Liver (tissue), 9 donors: ENCODE results near the gene PDK2. TPM values are rescaled to one million over a fixed set of nuclear protein-coding genes. Genes with fewer than 3 reads are reported as not detected.

Experiments used
- DNase-seq: peaks from one replicate; pipeline ENCODE4 v3.0.0-alpha.2; 2017; ENCODE audit warnings: low spot score
- H3K27ac ChIP-seq, 2 donors: one replicate each; pipeline ENCODE4 v1.7.0; 2013; ENCODE audit warnings: inconsistent platforms in 2 of 2, low read length in 2 of 2, control low read depth in 1 of 2, low read depth in 1 of 2, mild to moderate bottlenecking in 1 of 2
- H3K27me3 ChIP-seq, 4 donors: one replicate each; pipeline versions ENCODE4 v1.6.1 to v1.7.0; 2013; ENCODE audit warnings: low read length in 3 of 4, inconsistent platforms in 1 of 4, mild to moderate bottlenecking in 1 of 4, moderate library complexity in 1 of 4; ENCODE audit not compliant: control insufficient read depth in 4 of 4, insufficient read depth in 4 of 4
- H3K36me3 ChIP-seq, 4 donors: one replicate each; pipeline versions ENCODE4 v1.6.1 to v1.7.0; 2013; ENCODE audit warnings: low read length in 3 of 4, mild to moderate bottlenecking in 3 of 4, low read depth in 1 of 4, moderate library complexity in 1 of 4; ENCODE audit not compliant: control insufficient read depth in 4 of 4, insufficient read depth in 3 of 4
- H3K4me1 ChIP-seq, 4 donors: one replicate each; pipeline versions ENCODE4 v1.6.1 to v1.7.0; 2013; ENCODE audit warnings: low read length in 3 of 4, mild to moderate bottlenecking in 3 of 4, moderate library complexity in 1 of 4; ENCODE audit not compliant: control insufficient read depth in 4 of 4, insufficient read depth in 4 of 4
- H3K4me3 ChIP-seq, 3 donors: one replicate each; pipeline versions ENCODE4 v1.6.1 to v1.7.0; 2013; ENCODE audit warnings: low read length in 3 of 3, control low read depth in 1 of 3, low read depth in 1 of 3, mild to moderate bottlenecking in 1 of 3
- H3K9ac ChIP-seq, 2 donors: one replicate each; pipeline ENCODE4 v1.7.0; 2013; ENCODE audit warnings: low read length in 2 of 2, mild to moderate bottlenecking in 2 of 2, moderate library complexity in 2 of 2, control low read depth in 1 of 2, low read depth in 1 of 2
- H3K9me3 ChIP-seq, 4 donors: one replicate each; pipeline versions ENCODE4 v1.6.1 to v1.7.0; 2013; ENCODE audit warnings: low read length in 3 of 4; ENCODE audit not compliant: control insufficient read depth in 4 of 4
- CTCF ChIP-seq: fragments of 150-350 bp; IDR thresholded peaks from 2 replicates; pipeline ENCODE4 v1.5.1; 2017; ENCODE audit warnings: improper control_type of control experiment, low read depth, low read length; ENCODE audit not compliant: missing input control
- EGR1 ChIP-seq, 2 donors: IDR thresholded peaks; 2 replicates each; pipeline ENCODE4 v1.6.1; 2016 to 2018; ENCODE audit warnings: antibody characterized with exemption in 2 of 2, low read depth in 2 of 2
- FOXA2 ChIP-seq: IDR thresholded peaks from 2 replicates; pipeline ENCODE4 v1.6.1; 2016; ENCODE audit warnings: antibody characterized with exemption
- HNF4A ChIP-seq, 2 donors: conservative IDR thresholded peaks; 2 replicates each; pipeline ENCODE4 v1.6.1; 2016; ENCODE audit warnings: antibody characterized with exemption in 2 of 2, mild to moderate bottlenecking in 2 of 2
- HNF4G ChIP-seq: IDR thresholded peaks from 2 replicates; pipeline ENCODE4 v1.6.1; 2016; ENCODE audit warnings: antibody characterized with exemption
- JUND ChIP-seq, 2 donors: IDR thresholded peaks; 2 replicates each; pipeline ENCODE4 v1.6.1; 2016; ENCODE audit warnings: antibody characterized with exemption in 2 of 2
- NR2F2 ChIP-seq: IDR thresholded peaks from 2 replicates; pipeline ENCODE4 v1.6.1; 2016; ENCODE audit warnings: antibody characterized with exemption
- RXRA ChIP-seq, 2 donors: IDR thresholded peaks; 2 replicates each; pipeline ENCODE4 v1.6.1; 2017 to 2018; ENCODE audit warnings: antibody characterized with exemption in 2 of 2, mild to moderate bottlenecking in 1 of 2
- SP1 ChIP-seq: IDR thresholded peaks from 2 replicates; pipeline ENCODE4 v1.6.1; 2018; ENCODE audit warnings: antibody characterized with exemption, mild to moderate bottlenecking
- TAF1 ChIP-seq: conservative IDR thresholded peaks from 2 replicates; pipeline ENCODE4 v1.6.1; 2016; ENCODE audit warnings: antibody characterized with exemption, mild to moderate bottlenecking
- YY1 ChIP-seq: IDR thresholded peaks from 2 replicates; pipeline ENCODE4 v1.6.1; 2016; ENCODE audit warnings: antibody characterized with exemption, mild to moderate bottlenecking
- WGBS: extraction: QIAGEN DNeasy Blood & Tissue Kit; methylation state at CpG from one replicate; pipeline ENCODE4 v1.1.7; 2013; 5-methylcytosine and 5-hydroxymethylcytosine counted together
- polyA plus RNA-seq, 2 donors: library from polyadenylated mRNA; stranded (reverse) in 1 of 2; unstranded in 1 of 2; fragments of 200-250 nt in 1 of 2; fragments of >200 nt in 1 of 2; fragmentation: Nextera tagmentation in 1 of 2; extraction: Ambion mirVana in 1 of 2; gene quantifications; one replicate each; pipeline versions ENCODE4 v1.2.1 to v1.2.3, GENCODE V29; 2013 to 2015
- total RNA-seq, 2 donors: library from RNA; depleted of rRNA; stranded (reverse); fragments of >200 nt; gene quantifications; one replicate each; pipeline ENCODE4 v1.2.3, GENCODE V29; 2014
- TF ChIP-seq, protein P1 (sequence below): IDR thresholded peaks from 2 replicates; pipeline ENCODE4 v1.6.1; 2016; ENCODE audit warnings: antibody characterized with exemption
- TF ChIP-seq, protein P2 (sequence below): IDR thresholded peaks from 2 replicates; pipeline ENCODE4 v1.6.1; 2016; ENCODE audit warnings: antibody characterized with exemption
- TF ChIP-seq, protein P3 (sequence below): IDR thresholded peaks from 2 replicates; pipeline ENCODE4 v1.6.1; 2016; ENCODE audit warnings: antibody characterized with exemption, mild to moderate bottlenecking
- TF ChIP-seq, protein P4 (sequence below): IDR thresholded peaks from 2 replicates; pipeline ENCODE4 v1.6.1; 2016; ENCODE audit warnings: antibody characterized with exemption
- donor health status: healthy.
- donor health status: healthy.
- donor health status: healthy.
- donor health status: healthy.
- donor health status: healthy.

The PDK2 gene
- total and polyA plus RNA-seq, 4 donors = 8.6 to 36.6 (median 28.5) TPM

- H3K4me1 ChIP-seq = no peaks in the 10 kb centered on the region
- no peak for DNase-seq
- peaks cover 0 to 3% (median 0%) of the 10 kb centered on the region in 4 donors for H3K27me3 ChIP-seq
- no peak overlapping the region for H3K9ac ChIP-seq
- no peaks in the 10 kb centered on the region for H3K9me3 ChIP-seq
- no peak overlapping the region for H3K4me3 ChIP-seq
- no peaks in the 10 kb centered on the region for H3K36me3 ChIP-seq
- WGBS = 85% methylated on average over 2 of the region's 2 CpGs
- no peak overlapping the region for H3K27ac ChIP-seq
- TF ChIP-seq TAF1 (no peak), CTCF (no peak), RXRA (IDR thresholded peaks at IDR 0.05) (no peak), JUND (IDR thresholded peaks at IDR 0.05) (no peak), YY1 (no peak), HNF4A (conservative IDR thresholded peaks at IDR 0.05) (no peak)
- TF ChIP-seq, protein P1, sequence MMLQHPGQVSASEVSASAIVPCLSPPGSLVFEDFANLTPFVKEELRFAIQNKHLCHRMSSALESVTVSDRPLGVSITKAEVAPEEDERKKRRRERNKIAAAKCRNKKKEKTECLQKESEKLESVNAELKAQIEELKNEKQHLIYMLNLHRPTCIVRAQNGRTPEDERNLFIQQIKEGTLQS = no peak
- TF ChIP-seq, protein P2, sequence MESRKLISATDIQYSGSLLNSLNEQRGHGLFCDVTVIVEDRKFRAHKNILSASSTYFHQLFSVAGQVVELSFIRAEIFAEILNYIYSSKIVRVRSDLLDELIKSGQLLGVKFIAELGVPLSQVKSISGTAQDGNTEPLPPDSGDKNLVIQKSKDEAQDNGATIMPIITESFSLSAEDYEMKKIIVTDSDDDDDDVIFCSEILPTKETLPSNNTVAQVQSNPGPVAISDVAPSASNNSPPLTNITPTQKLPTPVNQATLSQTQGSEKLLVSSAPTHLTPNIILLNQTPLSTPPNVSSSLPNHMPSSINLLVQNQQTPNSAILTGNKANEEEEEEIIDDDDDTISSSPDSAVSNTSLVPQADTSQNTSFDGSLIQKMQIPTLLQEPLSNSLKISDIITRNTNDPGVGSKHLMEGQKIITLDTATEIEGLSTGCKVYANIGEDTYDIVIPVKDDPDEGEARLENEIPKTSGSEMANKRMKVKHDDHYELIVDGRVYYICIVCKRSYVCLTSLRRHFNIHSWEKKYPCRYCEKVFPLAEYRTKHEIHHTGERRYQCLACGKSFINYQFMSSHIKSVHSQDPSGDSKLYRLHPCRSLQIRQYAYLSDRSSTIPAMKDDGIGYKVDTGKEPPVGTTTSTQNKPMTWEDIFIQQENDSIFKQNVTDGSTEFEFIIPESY = no peak
Measured at GRCh38 chr17:50046179-50046578, 49.0 kb upstream of the PDK2 start.

GRCh38 chr17:50046667-50047066 lies 48.5 kb upstream of the PDK2 start:
- Histone ChIP-seq H3K27me3 (peaks cover 0 to 3% (median 0%) of the 10 kb centered on the region in 4 donors), H3K9me3 (no peaks in the 10 kb centered on the region), H3K9ac (no peak overlapping the region), H3K4me1 (no peaks in the 10 kb centered on the region), H3K4me3 (no peak overlapping the region), H3K36me3 (no peaks in the 10 kb centered on the region), H3K27ac (no peak overlapping the region)
- 88% methylated on average over 6 of the region's 6 CpGs for WGBS
- TF ChIP-seq, protein P3, sequence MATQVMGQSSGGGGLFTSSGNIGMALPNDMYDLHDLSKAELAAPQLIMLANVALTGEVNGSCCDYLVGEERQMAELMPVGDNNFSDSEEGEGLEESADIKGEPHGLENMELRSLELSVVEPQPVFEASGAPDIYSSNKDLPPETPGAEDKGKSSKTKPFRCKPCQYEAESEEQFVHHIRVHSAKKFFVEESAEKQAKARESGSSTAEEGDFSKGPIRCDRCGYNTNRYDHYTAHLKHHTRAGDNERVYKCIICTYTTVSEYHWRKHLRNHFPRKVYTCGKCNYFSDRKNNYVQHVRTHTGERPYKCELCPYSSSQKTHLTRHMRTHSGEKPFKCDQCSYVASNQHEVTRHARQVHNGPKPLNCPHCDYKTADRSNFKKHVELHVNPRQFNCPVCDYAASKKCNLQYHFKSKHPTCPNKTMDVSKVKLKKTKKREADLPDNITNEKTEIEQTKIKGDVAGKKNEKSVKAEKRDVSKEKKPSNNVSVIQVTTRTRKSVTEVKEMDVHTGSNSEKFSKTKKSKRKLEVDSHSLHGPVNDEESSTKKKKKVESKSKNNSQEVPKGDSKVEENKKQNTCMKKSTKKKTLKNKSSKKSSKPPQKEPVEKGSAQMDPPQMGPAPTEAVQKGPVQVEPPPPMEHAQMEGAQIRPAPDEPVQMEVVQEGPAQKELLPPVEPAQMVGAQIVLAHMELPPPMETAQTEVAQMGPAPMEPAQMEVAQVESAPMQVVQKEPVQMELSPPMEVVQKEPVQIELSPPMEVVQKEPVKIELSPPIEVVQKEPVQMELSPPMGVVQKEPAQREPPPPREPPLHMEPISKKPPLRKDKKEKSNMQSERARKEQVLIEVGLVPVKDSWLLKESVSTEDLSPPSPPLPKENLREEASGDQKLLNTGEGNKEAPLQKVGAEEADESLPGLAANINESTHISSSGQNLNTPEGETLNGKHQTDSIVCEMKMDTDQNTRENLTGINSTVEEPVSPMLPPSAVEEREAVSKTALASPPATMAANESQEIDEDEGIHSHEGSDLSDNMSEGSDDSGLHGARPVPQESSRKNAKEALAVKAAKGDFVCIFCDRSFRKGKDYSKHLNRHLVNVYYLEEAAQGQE = no peak
- TF ChIP-seq HNF4A (conservative IDR thresholded peaks at IDR 0.05) (no peak), EGR1 (IDR thresholded peaks at IDR 0.05; ENCODE audit: low read depth in 2 of 2) (no peak), SP1 (no peak), RXRA (IDR thresholded peaks at IDR 0.05) (no peak), FOXA2 (no peak), NR2F2 (no peak), JUND (IDR thresholded peaks at IDR 0.05) (no peak), HNF4G (no peak)
- TF ChIP-seq, protein P4, sequence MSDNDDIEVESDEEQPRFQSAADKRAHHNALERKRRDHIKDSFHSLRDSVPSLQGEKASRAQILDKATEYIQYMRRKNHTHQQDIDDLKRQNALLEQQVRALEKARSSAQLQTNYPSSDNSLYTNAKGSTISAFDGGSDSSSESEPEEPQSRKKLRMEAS = no peak
- TF ChIP-seq, protein P2 = no peak
- DNase-seq = no peak
